ENCODE results near the gene FA2H. TPM values are rescaled to one million over a fixed set of nuclear protein-coding genes. Genes with fewer than 3 reads are reported as not detected.
"Not testable (repeated sequence)": the region's sequence is repeated elsewhere in the genome, so short reads cannot be mapped to it uniquely, and the experiment has no call there.

FA2H gene
- total RNA-seq, 2 donors from 2014 or later: 0.19 TPM; not detected in 1

DNA sequence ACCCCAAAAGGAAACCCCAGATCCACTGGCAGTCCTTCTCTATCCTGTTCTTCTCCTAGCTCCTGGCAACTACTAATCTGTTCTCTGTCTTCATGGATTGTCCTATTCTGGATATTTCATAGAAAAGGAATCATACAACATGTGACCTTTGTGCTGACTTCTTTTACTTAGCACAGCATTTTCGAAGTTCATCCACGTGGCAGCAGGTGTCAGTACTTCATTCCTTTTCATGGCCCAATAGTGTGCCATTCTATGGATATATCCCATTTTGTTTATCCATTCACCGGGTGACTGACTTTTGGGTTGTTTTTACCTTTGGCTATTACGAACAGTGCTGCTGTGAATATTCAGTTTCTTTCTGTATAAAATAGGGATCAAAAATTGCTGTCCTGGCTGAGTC is 10.4 kb upstream of the FA2H start:
- H3K4me1 Mint-ChIP-seq: no peaks in the 10 kb centered on the region
- ATAC-seq (replicated peaks): no peak
- no peak overlapping the region for H3K4me3 Mint-ChIP-seq
- H3K9me3 Mint-ChIP-seq: no peaks in the 10 kb centered on the region
- no peak overlapping the region for H3K27ac Mint-ChIP-seq
- no peaks in the 10 kb centered on the region for H3K27me3 Mint-ChIP-seq
- H3K36me3 Mint-ChIP-seq (ENCODE audit: low read depth): no peaks in the 10 kb centered on the region

GRCh38 chr16:74778646-74779045 is 4.0 kb upstream of the FA2H start:
- peaks cover 5% of the 10 kb centered on the region for H3K4me1 Mint-ChIP-seq
- no peak overlapping the region for H3K4me3 Mint-ChIP-seq
- ATAC-seq (replicated peaks): no peak
- no peaks in the 10 kb centered on the region for H3K36me3 Mint-ChIP-seq (ENCODE audit: low read depth)
- peaks cover 16% of the 10 kb centered on the region for H3K27me3 Mint-ChIP-seq
- no peaks in the 10 kb centered on the region for H3K9me3 Mint-ChIP-seq
- no peak overlapping the region for H3K27ac Mint-ChIP-seq

DNA sequence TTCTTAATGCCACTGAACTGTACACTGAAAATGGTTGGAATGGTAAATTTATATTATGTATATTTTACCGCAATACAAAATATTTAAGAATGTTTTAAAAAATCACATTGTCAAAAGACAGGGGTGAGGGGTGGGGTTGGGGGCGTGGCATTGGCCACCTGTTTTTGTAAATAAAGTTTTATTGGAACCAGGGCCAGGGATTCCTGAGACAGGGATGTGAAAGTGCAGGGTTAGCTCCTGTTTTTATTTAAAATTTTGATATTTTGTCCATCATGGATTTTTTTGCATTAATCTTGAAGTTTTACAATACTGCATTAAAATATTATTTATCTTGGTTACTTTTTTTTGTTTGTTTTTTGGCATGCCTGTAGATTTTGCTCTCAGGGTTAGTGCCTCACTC is 2.3 kb upstream of the FA2H start:
- ATAC-seq (replicated peaks): no peak
- Mint-ChIP-seq H3K9me3 (no peaks in the 10 kb centered on the region), H3K36me3 (ENCODE audit: low read depth) (no peaks in the 10 kb centered on the region), H3K4me3 (no peak overlapping the region), H3K4me1 (peaks cover 5% of the 10 kb centered on the region), H3K27ac (no peak overlapping the region), H3K27me3 (peaks cover 23% of the 10 kb centered on the region)

DNA sequence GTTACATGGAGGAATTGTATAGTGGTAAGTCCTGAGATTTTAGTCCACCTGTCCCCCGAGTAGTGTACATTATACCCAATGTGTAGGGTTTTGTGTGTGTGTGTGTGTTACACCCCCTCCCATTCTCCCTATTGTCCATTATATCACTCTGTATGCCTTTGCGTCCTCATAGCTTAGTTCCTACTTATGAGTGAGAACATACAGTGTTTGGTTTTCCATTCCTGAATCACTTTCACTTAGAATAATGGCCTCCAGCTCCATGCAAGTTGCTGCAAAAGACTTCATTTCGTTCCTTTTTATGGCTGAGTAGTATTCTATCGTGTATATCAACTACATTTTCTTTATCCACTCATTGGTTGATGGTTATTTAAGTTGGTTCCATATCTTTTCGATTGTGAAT is 635 bp upstream of the FA2H start:
- peaks cover 5% of the 10 kb centered on the region for H3K4me1 Mint-ChIP-seq
- ATAC-seq (replicated peaks): no peak
- no peak overlapping the region for H3K27ac Mint-ChIP-seq
- H3K9me3 Mint-ChIP-seq: no peaks in the 10 kb centered on the region
- H3K27me3 Mint-ChIP-seq: peaks cover 23% of the 10 kb centered on the region
- peak overlapping the region; percentile 64 for H3K4me3 Mint-ChIP-seq
- H3K36me3 Mint-ChIP-seq (ENCODE audit: low read depth): no peaks in the 10 kb centered on the region

- no peaks in the 10 kb centered on the region for H3K36me3 Mint-ChIP-seq (ENCODE audit: low read depth)
- peak overlapping the region; percentile 60 for H3K4me3 Mint-ChIP-seq
- peaks cover 23% of the 10 kb centered on the region for H3K27me3 Mint-ChIP-seq
- ATAC-seq (replicated peaks): no peak
- peaks cover 5% of the 10 kb centered on the region for H3K4me1 Mint-ChIP-seq
- no peak overlapping the region for H3K27ac Mint-ChIP-seq
- no peaks in the 10 kb centered on the region for H3K9me3 Mint-ChIP-seq
Observed at GRCh38 chr16:74773446-74774222, 986 bp downstream of the FA2H start.

GRCh38 chr16:74771656-74772315 is 2.8 kb downstream of the FA2H start:
- Mint-ChIP-seq H3K9me3 (no peaks in the 10 kb centered on the region), H3K27ac (no peak overlapping the region), H3K27me3 (peaks cover 31% of the 10 kb centered on the region), H3K4me1 (peaks cover 5% of the 10 kb centered on the region), H3K36me3 (ENCODE audit: low read depth) (no peaks in the 10 kb centered on the region), H3K4me3 (peak overlapping the region; percentile 0)
- ATAC-seq (replicated peaks): no peak

GRCh38 chr16:74770831-74771526 is 3.6 kb downstream of the FA2H start:
- Mint-ChIP-seq H3K4me1 (peaks cover 5% of the 10 kb centered on the region), H3K36me3 (ENCODE audit: low read depth) (no peaks in the 10 kb centered on the region), H3K27me3 (peaks cover 34% of the 10 kb centered on the region), H3K4me3 (peak overlapping the region; percentile 0), H3K27ac (no peak overlapping the region), H3K9me3 (no peaks in the 10 kb centered on the region)
- no peak for ATAC-seq (replicated peaks)

DNA sequence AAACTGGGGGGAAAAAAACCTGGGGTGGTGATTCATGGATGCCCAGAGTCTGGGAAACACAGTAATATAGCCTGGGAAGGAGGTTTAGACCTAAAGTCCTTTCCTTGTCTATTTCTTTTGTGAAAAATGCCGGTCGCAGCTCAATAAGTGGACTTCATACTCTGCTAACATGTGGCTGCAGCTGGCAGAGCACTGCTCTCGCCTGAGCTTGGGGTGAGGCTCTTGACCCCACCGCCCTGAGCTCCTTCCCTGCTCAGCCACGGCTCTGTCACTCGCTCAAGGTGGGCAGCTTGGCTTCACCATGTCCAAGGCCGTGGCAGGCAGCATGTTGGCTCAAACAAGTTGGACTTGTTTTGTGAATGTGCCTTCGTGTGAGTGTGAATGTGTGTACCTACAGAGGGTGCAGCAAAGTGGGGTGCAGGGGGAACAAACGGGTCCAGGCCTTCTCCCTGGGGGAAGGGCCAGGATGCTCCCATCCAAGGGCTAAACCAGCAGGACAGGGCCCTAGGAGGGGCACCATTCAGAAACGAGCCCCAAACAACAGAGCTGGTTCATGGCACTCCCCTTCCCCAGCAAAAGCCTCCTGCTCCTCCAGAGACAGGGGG is 4.9 kb downstream of the FA2H start:
- H3K36me3 Mint-ChIP-seq (ENCODE audit: low read depth): no peaks in the 10 kb centered on the region
- ATAC-seq (replicated peaks): no peak
- H3K27ac Mint-ChIP-seq: no peak overlapping the region
- no peaks in the 10 kb centered on the region for H3K9me3 Mint-ChIP-seq
- H3K4me3 Mint-ChIP-seq: no peak overlapping the region
- H3K4me1 Mint-ChIP-seq: peaks cover 5% of the 10 kb centered on the region
- H3K27me3 Mint-ChIP-seq: peaks cover 30% of the 10 kb centered on the region

DNA sequence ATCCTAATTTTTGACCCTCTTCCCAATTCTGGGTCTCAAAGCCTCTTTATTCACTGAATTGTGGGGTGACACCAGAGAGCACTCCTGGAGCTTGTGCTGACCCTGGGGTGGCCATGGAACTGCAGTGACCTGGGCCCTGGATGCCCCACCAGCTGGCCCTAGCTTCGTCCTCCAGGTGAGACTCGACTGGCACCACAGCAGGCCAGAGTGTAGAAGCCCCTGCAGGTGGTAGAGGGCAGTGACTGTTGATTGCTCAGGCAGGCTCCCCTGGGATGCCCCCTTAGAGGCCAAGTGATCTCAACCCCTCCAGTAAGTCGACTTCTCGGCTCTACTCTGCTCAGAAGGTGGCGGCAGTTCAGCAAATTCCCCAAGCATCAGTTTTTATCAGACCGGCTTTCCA is 6.4 kb downstream of the FA2H start:
- Mint-ChIP-seq H3K27me3 (peaks cover 27% of the 10 kb centered on the region), H3K36me3 (ENCODE audit: low read depth) (no peaks in the 10 kb centered on the region), H3K4me3 (no peak overlapping the region), H3K4me1 (no peaks in the 10 kb centered on the region), H3K9me3 (no peaks in the 10 kb centered on the region), H3K27ac (no peak overlapping the region)
- no peak for ATAC-seq (replicated peaks)

GRCh38 chr16:74767749-74768148 is 6.9 kb downstream of the FA2H start:
- Mint-ChIP-seq H3K27me3 (peaks cover 27% of the 10 kb centered on the region), H3K9me3 (no peaks in the 10 kb centered on the region), H3K4me3 (no peak overlapping the region), H3K27ac (no peak overlapping the region), H3K36me3 (ENCODE audit: low read depth) (no peaks in the 10 kb centered on the region), H3K4me1 (no peaks in the 10 kb centered on the region)
- no peak for ATAC-seq (replicated peaks)

GRCh38 chr16:74766729-74767128 is 7.9 kb downstream of the FA2H start:
- H3K36me3 Mint-ChIP-seq (ENCODE audit: low read depth): no peaks in the 10 kb centered on the region
- no peak overlapping the region for H3K4me3 Mint-ChIP-seq
- peaks cover 22% of the 10 kb centered on the region for H3K27me3 Mint-ChIP-seq
- ATAC-seq (replicated peaks): no peak
- H3K4me1 Mint-ChIP-seq: no peaks in the 10 kb centered on the region
- H3K27ac Mint-ChIP-seq: no peak overlapping the region
- H3K9me3 Mint-ChIP-seq: no peaks in the 10 kb centered on the region

GRCh38 chr16:74764184-74764583 is 10.4 kb downstream of the FA2H start:
- not testable (repeated sequence) for H3K9me3 Mint-ChIP-seq; ATAC-seq (replicated peaks); H3K4me1 Mint-ChIP-seq; H3K36me3 Mint-ChIP-seq (ENCODE audit: low read depth); H3K27ac Mint-ChIP-seq; H3K4me3 Mint-ChIP-seq
- H3K27me3 Mint-ChIP-seq: peaks cover 22% of the 10 kb centered on the region

DNA sequence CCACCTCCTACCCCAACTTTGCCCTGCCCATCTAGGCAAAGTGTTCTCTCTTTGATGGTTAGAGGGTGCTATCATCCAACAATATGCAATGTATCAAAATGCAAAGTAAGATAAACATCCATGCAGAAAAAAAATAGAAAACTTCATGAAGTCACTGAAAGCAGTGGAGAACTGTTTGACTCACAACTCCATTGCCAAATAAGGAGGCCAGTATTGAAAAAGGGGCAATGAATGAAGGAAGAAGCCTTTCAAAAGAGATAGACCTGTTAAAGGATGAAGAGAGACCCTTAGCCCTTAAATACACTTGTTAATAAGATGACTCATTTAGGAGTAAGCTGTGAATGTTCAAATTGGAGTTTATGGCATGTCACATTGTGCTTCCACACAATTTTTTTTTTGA is 13.0 kb downstream of the FA2H start:
- Mint-ChIP-seq H3K36me3 (ENCODE audit: low read depth) (no peaks in the 10 kb centered on the region), H3K9me3 (no peaks in the 10 kb centered on the region), H3K4me3 (no peak overlapping the region), H3K4me1 (no peaks in the 10 kb centered on the region), H3K27ac (no peak overlapping the region), H3K27me3 (peaks cover 13% of the 10 kb centered on the region)
- no peak for ATAC-seq (replicated peaks)

- no peak overlapping the region for H3K4me3 Mint-ChIP-seq
- H3K27ac Mint-ChIP-seq: peak overlapping the region; percentile 52
- H3K9me3 Mint-ChIP-seq: no peaks in the 10 kb centered on the region
- no peaks in the 10 kb centered on the region for H3K36me3 Mint-ChIP-seq (ENCODE audit: low read depth)
- H3K27me3 Mint-ChIP-seq: peaks cover 4% of the 10 kb centered on the region
- no peaks in the 10 kb centered on the region for H3K4me1 Mint-ChIP-seq
- peak; percentile 99 for ATAC-seq (replicated peaks)
Observed at GRCh38 chr16:74760007-74760767, 14.4 kb downstream of the FA2H start.

Measured in activated T-helper 17 cell treated with anti-CD3 and anti-CD28 coated beads, Interleukin-2, amount 50 U/mL, for 72 hours (primary cell).